Measurements from ENCODE around the gene CYP19A1. TPM values are rescaled to one million over a fixed set of nuclear protein-coding genes. Genes with fewer than 3 reads are reported as not detected.

The CYP19A1 gene
- total and polyA plus RNA-seq, 10 of the 15 experiments (the other 5 are each of a cell fraction or from before 2014, with no cell fraction given), result 0.08 to 1.8 (median 0.70) TPM

DNA sequence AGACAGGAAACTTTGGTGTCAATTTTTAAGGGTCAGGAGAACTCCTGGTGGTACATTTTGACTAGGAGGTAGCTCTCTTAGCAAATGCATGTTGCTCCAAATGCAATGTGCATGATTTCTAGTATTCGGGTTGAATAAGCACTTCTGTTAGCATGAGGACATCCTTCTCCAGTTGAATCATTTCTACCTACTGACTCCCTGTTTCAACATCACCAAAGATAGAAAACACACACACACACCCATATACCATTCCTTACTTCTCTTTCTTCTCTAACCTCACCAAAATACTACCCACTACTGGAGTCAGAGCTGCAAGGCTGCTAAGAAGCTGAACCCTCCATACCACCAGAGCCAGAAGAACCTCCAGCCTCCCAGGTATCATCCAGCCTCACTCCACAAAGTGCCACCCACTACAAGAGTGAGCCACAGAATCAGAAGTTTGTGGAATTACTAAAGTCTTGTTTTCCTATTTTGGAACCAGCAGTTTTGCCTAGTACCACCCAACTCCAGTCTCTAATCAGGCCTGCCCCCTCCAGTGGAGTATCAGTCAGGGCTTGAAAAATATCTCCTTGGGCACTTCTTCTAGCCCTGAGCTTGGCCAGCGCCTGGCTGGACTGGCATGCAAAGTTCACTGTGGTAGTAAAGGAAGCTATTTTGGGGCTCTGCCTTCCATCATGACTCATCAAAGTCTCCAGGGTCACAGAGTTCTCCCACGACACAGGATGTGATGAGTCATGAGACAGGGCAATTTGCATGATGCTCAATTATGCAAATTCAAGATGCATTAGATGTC lies 110.3 kb downstream of the CYP19A1 start (continued):
- TF ChIP-seq JUND (IDR thresholded peaks at IDR 0.05; ENCODE audit: low read depth, low read length) (peak; percentile 38; the same call in 1 of the 2 replicates), SP1 (IDR thresholded peaks at IDR 0.05; ENCODE audit: low read depth, low read length) (peak; percentile 48), ZNF24 (IDR thresholded peaks at IDR 0.05) (no peak), PML (IDR thresholded peaks at IDR 0.05; ENCODE audit: low read length) (no peak), CHD4 (IDR thresholded peaks at IDR 0.05) (no peak), NR2F1 (conservative IDR thresholded peaks at IDR 0.05) (peak; percentile 92), BCL11A (IDR thresholded peaks at IDR 0.05; ENCODE audit: low read depth, low read length) (peak; percentile 82; the same call in 1 of the 2 replicates), MXI1 (IDR thresholded peaks at IDR 0.05; ENCODE audit: low read depth, low read length) (0 out of 2 replicates have a peak, but pooled peaks have one; percentile 16), GABPA (IDR thresholded peaks at IDR 0.05; ENCODE audit: low read depth) (no peak), CREB1 (IDR thresholded peaks at IDR 0.05; ENCODE audit: low read depth) (peak; percentile 77), YY1 (IDR thresholded peaks at IDR 0.05; ENCODE audit: low read depth, low read length) (peak; percentile 61; the same call in 1 of the 2 replicates), HDAC2 (IDR thresholded peaks at IDR 0.05) (no peak), NFIC (IDR thresholded peaks at IDR 0.05; ENCODE audit: low read depth, low read length) (peak; percentile 74; the same call in 1 of the 2 replicates)
- TF ChIP-seq, protein P1, sequence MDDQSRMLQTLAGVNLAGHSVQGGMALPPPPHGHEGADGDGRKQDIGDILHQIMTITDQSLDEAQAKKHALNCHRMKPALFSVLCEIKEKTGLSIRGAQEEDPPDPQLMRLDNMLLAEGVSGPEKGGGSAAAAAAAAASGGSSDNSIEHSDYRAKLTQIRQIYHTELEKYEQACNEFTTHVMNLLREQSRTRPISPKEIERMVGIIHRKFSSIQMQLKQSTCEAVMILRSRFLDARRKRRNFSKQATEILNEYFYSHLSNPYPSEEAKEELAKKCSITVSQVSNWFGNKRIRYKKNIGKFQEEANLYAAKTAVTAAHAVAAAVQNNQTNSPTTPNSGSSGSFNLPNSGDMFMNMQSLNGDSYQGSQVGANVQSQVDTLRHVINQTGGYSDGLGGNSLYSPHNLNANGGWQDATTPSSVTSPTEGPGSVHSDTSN (IDR thresholded peaks at IDR 0.05; ENCODE audit: insufficient replicate concordance, low read depth, low read length), result no peak
- TF ChIP-seq, protein P2, sequence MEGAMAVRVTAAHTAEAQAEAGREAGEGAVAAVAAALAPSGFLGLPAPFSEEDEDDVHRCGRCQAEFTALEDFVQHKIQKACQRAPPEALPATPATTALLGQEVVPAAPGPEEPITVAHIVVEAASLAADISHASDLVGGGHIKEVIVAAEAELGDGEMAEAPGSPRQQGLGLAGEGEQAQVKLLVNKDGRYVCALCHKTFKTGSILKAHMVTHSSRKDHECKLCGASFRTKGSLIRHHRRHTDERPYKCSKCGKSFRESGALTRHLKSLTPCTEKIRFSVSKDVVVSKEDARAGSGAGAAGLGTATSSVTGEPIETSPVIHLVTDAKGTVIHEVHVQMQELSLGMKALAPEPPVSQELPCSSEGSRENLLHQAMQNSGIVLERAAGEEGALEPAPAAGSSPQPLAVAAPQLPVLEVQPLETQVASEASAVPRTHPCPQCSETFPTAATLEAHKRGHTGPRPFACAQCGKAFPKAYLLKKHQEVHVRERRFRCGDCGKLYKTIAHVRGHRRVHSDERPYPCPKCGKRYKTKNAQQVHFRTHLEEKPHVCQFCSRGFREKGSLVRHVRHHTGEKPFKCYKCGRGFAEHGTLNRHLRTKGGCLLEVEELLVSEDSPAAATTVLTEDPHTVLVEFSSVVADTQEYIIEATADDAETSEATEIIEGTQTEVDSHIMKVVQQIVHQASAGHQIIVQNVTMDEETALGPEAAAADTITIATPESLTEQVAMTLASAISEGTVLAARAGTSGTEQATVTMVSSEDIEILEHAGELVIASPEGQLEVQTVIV (IDR thresholded peaks at IDR 0.05; ENCODE audit: borderline replicate concordance, partially characterized antibody), result no peak
